Measurements from ENCODE around the gene MAPK8IP3. TPM values are rescaled to one million over a fixed set of nuclear protein-coding genes. Genes with fewer than 3 reads are reported as not detected.

Gene MAPK8IP3
- total RNA-seq, 1 experiment from 2014 or later = 72.3 TPM

- TF ChIP-seq ELF4 (CRISPR knock-in tag; IDR thresholded peaks at IDR 0.05; ENCODE audit: low read depth) (no peak), JUN (CRISPR knock-in tag; IDR thresholded peaks at IDR 0.05) (no peak)
Observed at GRCh38 chr16:1667916-1668315, 38.1 kb upstream of the MAPK8IP3 start (continued).

- peaks cover 67% of the 10 kb centered on the region for H3K36me3 Mint-ChIP-seq
- no peaks in the 10 kb centered on the region for H3K27me3 Mint-ChIP-seq (ENCODE audit: low read depth)
- CTCF ChIA-PET = no interaction called here
Observed at GRCh38 chr16:1668612-1669319, 37.2 kb upstream of the MAPK8IP3 start.

More at GRCh38 chr16:1668612-1669319, 37.2 kb upstream of the MAPK8IP3 start:
- H3K27ac Mint-ChIP-seq = no peak overlapping the region
- H3K4me1 Mint-ChIP-seq = no peaks in the 10 kb centered on the region
- TF ChIP-seq FOXP4 (CRISPR knock-in tag; IDR thresholded peaks at IDR 0.05) (no peak), MXD4 (CRISPR knock-in tag; IDR thresholded peaks at IDR 0.05; ENCODE audit: borderline replicate concordance) (no peak), FOXJ3 (CRISPR knock-in tag; IDR thresholded peaks at IDR 0.05; ENCODE audit: borderline replicate concordance) (no peak), ZBTB21 (CRISPR knock-in tag; IDR thresholded peaks at IDR 0.05; ENCODE audit: borderline replicate concordance) (no peak), E2F5 (CRISPR knock-in tag; IDR thresholded peaks at IDR 0.05) (no peak), HMGA2 (CRISPR knock-in tag; IDR thresholded peaks at IDR 0.05) (no peak), NR1H2 (CRISPR knock-in tag; IDR thresholded peaks at IDR 0.05) (no peak), ZNF121 (CRISPR knock-in tag; IDR thresholded peaks at IDR 0.05) (no peak), ESRRA (CRISPR knock-in tag; IDR thresholded peaks at IDR 0.05; ENCODE audit: borderline replicate concordance) (no peak), AFF4 (CRISPR knock-in tag; IDR thresholded peaks at IDR 0.05; ENCODE audit: borderline replicate concordance) (no peak), TP53 (CRISPR knock-in tag; IDR thresholded peaks at IDR 0.05) (no peak), ZBTB43 (CRISPR knock-in tag; IDR thresholded peaks at IDR 0.05) (no peak), EMX1 (CRISPR knock-in tag; IDR thresholded peaks at IDR 0.05) (no peak), ZNF425 (CRISPR knock-in tag; conservative IDR thresholded peaks at IDR 0.05) (no peak)
- TF ChIP-seq, protein P1, sequence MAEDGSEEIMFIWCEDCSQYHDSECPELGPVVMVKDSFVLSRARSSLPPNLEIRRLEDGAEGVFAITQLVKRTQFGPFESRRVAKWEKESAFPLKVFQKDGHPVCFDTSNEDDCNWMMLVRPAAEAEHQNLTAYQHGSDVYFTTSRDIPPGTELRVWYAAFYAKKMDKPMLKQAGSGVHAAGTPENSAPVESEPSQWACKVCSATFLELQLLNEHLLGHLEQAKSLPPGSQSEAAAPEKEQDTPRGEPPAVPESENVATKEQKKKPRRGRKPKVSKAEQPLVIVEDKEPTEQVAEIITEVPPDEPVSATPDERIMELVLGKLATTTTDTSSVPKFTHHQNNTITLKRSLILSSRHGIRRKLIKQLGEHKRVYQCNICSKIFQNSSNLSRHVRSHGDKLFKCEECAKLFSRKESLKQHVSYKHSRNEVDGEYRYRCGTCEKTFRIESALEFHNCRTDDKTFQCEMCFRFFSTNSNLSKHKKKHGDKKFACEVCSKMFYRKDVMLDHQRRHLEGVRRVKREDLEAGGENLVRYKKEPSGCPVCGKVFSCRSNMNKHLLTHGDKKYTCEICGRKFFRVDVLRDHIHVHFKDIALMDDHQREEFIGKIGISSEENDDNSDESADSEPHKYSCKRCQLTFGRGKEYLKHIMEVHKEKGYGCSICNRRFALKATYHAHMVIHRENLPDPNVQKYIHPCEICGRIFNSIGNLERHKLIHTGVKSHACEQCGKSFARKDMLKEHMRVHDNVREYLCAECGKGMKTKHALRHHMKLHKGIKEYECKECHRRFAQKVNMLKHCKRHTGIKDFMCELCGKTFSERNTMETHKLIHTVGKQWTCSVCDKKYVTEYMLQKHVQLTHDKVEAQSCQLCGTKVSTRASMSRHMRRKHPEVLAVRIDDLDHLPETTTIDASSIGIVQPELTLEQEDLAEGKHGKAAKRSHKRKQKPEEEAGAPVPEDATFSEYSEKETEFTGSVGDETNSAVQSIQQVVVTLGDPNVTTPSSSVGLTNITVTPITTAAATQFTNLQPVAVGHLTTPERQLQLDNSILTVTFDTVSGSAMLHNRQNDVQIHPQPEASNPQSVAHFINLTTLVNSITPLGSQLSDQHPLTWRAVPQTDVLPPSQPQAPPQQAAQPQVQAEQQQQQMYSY (CRISPR knock-in tag; IDR thresholded peaks at IDR 0.05) = no peak
- TF ChIP-seq, protein P2, sequence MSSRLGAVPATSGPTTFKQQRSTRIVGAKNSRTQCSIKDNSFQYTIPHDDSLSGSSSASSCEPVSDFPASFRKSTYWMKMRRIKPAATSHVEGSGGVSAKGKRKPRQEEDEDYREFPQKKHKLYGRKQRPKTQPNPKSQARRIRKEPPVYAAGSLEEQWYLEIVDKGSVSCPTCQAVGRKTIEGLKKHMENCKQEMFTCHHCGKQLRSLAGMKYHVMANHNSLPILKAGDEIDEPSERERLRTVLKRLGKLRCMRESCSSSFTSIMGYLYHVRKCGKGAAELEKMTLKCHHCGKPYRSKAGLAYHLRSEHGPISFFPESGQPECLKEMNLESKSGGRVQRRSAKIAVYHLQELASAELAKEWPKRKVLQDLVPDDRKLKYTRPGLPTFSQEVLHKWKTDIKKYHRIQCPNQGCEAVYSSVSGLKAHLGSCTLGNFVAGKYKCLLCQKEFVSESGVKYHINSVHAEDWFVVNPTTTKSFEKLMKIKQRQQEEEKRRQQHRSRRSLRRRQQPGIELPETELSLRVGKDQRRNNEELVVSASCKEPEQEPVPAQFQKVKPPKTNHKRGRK (CRISPR knock-in tag; IDR thresholded peaks at IDR 0.05; ENCODE audit: borderline replicate concordance) = no peak
- no peak overlapping the region for H3K4me3 Mint-ChIP-seq
- no peak for ATAC-seq
- H3K9me3 Mint-ChIP-seq = no peaks in the 10 kb centered on the region
- no peak for DNase-seq (ENCODE audit: low spot score)
- POLR2A ChIA-PET = interaction anchor here (1.3 kb wide), 1 partner anchor 9 kb away, joined by 3 read pairs; the partner anchor contains the start of gene JPT2
